Cardiac muscle cell (in vitro differentiated cells and primary cell): ENCODE measurements around the gene C6orf62. TPM values are rescaled to one million over a fixed set of nuclear protein-coding genes. Genes with fewer than 3 reads are reported as not detected.
"Not testable (repeated sequence)": the region's sequence is repeated elsewhere in the genome, so short reads cannot be mapped to it uniquely, and the experiment has no call there.

Source experiments
- DNase-seq, 2 donors: peaks; one replicate each; pipeline versions ENCODE4 v3.0.0 to v3.0.0-alpha.2; 2010 to 2017; ENCODE audit warnings: low read depth in 1 of 2, low spot score in 1 of 2
- H3K27ac ChIP-seq: fragments of 200-600 bp; sonication (generic); 2 replicates; pipeline ENCODE4 v1.5.1; 2016
- H3K27me3 ChIP-seq: fragments of 200-600 bp; sonication (generic); 2 replicates; pipeline ENCODE4 v1.6.0; 2016; ENCODE audit warnings: control low read depth
- H3K36me3 ChIP-seq: fragments of 200-600 bp; sonication (generic); 2 replicates; pipeline ENCODE4 v1.5.1; 2016; ENCODE audit warnings: control low read depth
- H3K4me1 ChIP-seq: fragments of 200-600 bp; sonication (generic); 2 replicates; pipeline ENCODE4 v1.8.1; 2017; ENCODE audit warnings: low read depth, mild to moderate bottlenecking, mixed run types
- H3K4me3 ChIP-seq: fragments of 200-600 bp; sonication (generic); 2 replicates; pipeline ENCODE4 v1.5.1; 2016; ENCODE audit warnings: mild to moderate bottlenecking
- H3K9me3 ChIP-seq: fragments of 200-600 bp; sonication (generic); 2 replicates; pipeline ENCODE4 v1.5.1; 2017; ENCODE audit warnings: low read depth, mild to moderate bottlenecking, control low read depth
- polyA plus RNA-seq: library from polyadenylated mRNA; unstranded; fragments of >200 nt; fragmentation: Nextera tagmentation; extraction: Ambion mirVana; gene quantifications from 2 replicates; pipeline ENCODE4 v1.2.1, GENCODE V29; 2016
- total RNA-seq: library from RNA; depleted of rRNA; stranded (reverse); fragments of >200 nt; gene quantifications from 2 replicates; pipeline ENCODE4 v1.2.3, GENCODE V29; 2016
- TF ChIP-seq, protein P1 (sequence below): IDR thresholded peaks from 2 replicates; pipeline ENCODE4 v1.5.1; 2012; ENCODE audit warnings: low read depth, mild to moderate bottlenecking, low read length

C6orf62 gene
- total and polyA plus RNA-seq, 2 experiments from 2014 or later, result 52.8 to 59.7 TPM

DNA sequence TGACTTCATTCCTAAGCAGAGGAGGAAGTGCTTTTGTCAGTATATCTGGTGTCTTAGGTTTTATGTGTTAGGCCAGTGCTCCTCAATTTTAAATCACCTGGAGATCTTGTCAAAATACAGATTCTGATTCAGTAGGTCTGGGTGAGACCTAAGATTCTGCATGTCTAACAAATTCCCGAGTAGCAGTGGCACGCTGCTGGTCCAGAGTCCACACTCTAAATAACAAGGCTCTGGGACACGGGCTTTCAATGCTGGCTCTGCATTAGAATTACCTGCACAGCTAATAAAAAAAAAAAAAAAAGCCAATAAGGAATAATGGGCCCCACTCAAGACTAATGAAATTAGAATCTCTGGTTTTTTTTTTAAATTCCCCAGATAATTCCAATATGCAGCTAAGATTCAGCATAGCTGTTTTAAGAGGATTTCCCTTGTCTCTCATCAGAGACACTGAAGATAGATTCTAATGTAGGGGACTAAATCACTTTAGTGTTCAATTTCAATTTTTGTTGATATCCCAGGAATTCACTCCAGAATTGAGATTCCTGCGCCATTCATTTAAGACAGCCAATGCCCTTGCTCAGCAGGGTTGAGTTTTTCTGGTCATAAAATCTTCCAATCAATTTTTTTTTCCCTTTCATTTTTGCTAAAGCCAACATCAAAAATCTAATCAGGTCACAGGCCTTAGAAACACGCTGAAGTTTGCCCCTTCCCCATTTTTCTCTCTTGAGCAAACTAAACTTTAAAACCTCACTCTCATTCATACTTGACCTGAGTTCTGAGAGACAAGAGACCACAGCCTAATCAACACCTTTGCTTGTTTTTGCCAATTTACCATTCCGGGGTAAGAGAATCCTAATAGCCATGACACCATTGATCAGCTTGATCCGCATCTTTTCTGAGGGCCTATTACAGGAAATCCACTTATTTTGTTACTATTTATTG is 54.6 kb downstream of the C6orf62 start:
- TF ChIP-seq, protein P1, sequence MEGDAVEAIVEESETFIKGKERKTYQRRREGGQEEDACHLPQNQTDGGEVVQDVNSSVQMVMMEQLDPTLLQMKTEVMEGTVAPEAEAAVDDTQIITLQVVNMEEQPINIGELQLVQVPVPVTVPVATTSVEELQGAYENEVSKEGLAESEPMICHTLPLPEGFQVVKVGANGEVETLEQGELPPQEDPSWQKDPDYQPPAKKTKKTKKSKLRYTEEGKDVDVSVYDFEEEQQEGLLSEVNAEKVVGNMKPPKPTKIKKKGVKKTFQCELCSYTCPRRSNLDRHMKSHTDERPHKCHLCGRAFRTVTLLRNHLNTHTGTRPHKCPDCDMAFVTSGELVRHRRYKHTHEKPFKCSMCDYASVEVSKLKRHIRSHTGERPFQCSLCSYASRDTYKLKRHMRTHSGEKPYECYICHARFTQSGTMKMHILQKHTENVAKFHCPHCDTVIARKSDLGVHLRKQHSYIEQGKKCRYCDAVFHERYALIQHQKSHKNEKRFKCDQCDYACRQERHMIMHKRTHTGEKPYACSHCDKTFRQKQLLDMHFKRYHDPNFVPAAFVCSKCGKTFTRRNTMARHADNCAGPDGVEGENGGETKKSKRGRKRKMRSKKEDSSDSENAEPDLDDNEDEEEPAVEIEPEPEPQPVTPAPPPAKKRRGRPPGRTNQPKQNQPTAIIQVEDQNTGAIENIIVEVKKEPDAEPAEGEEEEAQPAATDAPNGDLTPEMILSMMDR, result no peak
- no peak for DNase-seq
- Histone ChIP-seq H3K27me3 (no peaks in the 10 kb centered on the region), H3K9me3 (no peaks in the 10 kb centered on the region), H3K27ac (no peak overlapping the region), H3K4me3 (peak overlapping the region; percentile 79), H3K4me1 (no peaks in the 10 kb centered on the region), H3K36me3 (peaks cover 8% of the 10 kb centered on the region)

DNA sequence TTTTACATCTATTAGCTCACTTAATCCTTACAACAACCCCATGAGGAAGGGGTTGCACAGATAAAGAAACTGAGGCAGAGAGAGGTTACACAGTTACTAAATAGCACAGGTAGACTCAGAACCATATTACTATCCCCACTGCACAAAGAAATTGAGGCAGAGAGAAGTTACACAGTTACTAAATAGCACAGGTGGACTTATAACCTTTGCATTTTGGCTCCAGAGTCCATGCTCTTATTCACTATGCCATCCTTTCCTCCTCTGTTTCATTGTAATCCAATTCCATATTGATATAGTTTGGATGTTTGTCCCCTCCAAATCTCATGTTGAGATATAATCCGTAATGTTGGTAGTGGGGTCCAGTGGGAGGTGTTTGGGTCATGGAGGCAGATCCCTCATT is 55.8 kb downstream of the C6orf62 start:
- TF ChIP-seq, protein P1, result no peak
- no peaks in the 10 kb centered on the region for H3K9me3 ChIP-seq
- no peaks in the 10 kb centered on the region for H3K4me1 ChIP-seq
- H3K4me3 ChIP-seq, result no peak overlapping the region
- no peak overlapping the region for H3K27ac ChIP-seq
- H3K36me3 ChIP-seq, result peaks cover 8% of the 10 kb centered on the region
- H3K27me3 ChIP-seq, result no peaks in the 10 kb centered on the region
- DNase-seq, result no peak

DNA sequence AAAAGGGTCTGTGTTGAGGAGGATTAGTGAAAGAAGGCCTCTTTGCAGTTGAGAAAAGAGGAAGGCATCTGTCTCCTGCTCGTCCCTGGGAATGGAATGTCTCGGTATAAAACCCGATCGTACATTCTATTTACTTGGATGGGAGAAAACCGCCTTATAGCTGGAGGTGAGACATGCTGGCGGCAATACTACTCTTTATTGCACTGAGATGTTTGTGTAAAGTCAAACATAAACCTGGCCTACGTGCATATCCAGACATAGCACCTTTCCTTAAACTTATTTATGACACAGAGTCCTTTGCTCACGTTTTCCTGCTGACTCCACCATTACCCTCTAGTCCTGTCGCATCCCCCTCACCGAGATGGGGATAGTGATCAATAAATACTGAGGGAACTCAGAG is 56.7 kb downstream of the C6orf62 start:
- no peaks in the 10 kb centered on the region for H3K27me3 ChIP-seq
- TF ChIP-seq, protein P1, result no peak
- H3K27ac ChIP-seq, result no peak overlapping the region
- no peak for DNase-seq
- peaks cover 13% of the 10 kb centered on the region for H3K36me3 ChIP-seq
- H3K9me3 ChIP-seq, result no peaks in the 10 kb centered on the region
- no peak overlapping the region for H3K4me3 ChIP-seq
- H3K4me1 ChIP-seq, result no peaks in the 10 kb centered on the region

DNA sequence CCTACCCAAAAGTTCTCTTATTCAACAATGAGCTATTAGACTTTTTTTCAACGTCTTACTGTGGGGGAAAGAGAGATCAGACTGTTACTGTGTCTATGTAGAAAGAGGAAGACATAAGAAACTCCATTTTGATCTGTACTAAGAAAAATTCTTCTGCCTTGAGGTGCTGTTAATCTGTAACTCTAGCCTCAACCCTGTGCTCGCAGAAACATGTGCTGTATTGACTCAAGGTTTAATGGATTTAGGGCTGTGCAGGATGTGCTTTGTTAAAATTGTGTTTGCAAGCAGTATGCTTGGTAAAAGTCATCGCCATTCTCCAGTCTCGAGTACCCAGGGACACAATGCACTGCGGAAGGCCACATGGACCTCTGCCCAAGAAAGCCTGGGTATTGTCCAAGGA is 57.2 kb downstream of the C6orf62 start:
- not testable (repeated sequence) for H3K4me1 ChIP-seq

DNA sequence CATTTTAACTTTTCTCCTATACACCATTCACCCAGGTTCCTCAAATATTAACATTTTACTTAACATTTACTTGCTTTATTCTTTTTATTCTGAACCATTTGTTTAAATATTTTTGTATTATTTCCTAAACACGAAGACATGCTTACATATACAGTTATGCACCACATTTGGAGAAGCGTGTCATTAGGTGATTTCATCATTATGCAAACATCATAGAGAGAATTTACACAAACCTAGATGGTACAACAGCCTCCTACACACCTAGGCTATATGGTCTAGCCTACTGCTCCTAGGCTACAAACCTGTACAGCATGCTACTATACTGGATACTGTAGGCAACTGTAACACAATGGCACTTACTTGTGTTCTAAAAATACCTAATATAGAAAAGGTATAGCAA is 58.8 kb downstream of the C6orf62 start:
- no peaks in the 10 kb centered on the region for H3K27me3 ChIP-seq
- DNase-seq, result no peak
- TF ChIP-seq, protein P1, result no peak
- H3K4me3 ChIP-seq, result no peak overlapping the region
- peaks cover 13% of the 10 kb centered on the region for H3K36me3 ChIP-seq
- no peak overlapping the region for H3K27ac ChIP-seq
- peaks cover 11% of the 10 kb centered on the region for H3K4me1 ChIP-seq
- no peaks in the 10 kb centered on the region for H3K9me3 ChIP-seq

More for the DNA sequence above, 57.2 kb downstream of the C6orf62 start:
- not testable (repeated sequence) for H3K4me3 ChIP-seq, H3K27ac ChIP-seq, DNase-seq, H3K9me3 ChIP-seq, H3K27me3 ChIP-seq
- H3K36me3 ChIP-seq, result peaks cover 13% of the 10 kb centered on the region

DNA sequence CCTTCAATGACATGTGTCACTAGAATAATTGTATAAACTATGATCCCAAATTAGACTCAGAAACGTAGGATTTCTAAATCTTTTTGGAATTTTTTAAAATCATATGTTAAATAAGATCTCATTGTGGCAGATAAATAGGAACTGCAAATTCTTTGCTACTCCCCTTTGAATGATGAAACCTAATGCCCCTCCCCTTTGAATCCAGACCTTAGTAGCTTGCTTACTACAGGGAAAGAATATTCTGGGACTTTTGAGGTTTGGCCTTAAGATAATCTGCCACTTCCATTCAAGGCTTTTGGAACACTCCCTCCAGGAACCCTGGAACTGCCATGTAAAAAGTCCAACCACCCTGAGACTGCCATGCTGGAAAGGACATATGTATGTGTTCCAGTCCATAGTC is 59.4 kb downstream of the C6orf62 start:
- H3K4me1 ChIP-seq, result peaks cover 15% of the 10 kb centered on the region
- H3K27ac ChIP-seq, result no peak overlapping the region
- TF ChIP-seq, protein P1, result no peak
- no peak overlapping the region for H3K4me3 ChIP-seq
- peaks cover 13% of the 10 kb centered on the region for H3K36me3 ChIP-seq
- H3K9me3 ChIP-seq, result no peaks in the 10 kb centered on the region
- no peaks in the 10 kb centered on the region for H3K27me3 ChIP-seq
- peak in 1 of 2 donors; percentile 45 for DNase-seq
